ENCODE measurements around the gene AP2A2. TPM values are rescaled to one million over a fixed set of nuclear protein-coding genes. Genes with fewer than 3 reads are reported as not detected.

AP2A2 gene
- total RNA-seq, 2 experiments from 2014 or later = 36.3 to 52.2 TPM

DNA sequence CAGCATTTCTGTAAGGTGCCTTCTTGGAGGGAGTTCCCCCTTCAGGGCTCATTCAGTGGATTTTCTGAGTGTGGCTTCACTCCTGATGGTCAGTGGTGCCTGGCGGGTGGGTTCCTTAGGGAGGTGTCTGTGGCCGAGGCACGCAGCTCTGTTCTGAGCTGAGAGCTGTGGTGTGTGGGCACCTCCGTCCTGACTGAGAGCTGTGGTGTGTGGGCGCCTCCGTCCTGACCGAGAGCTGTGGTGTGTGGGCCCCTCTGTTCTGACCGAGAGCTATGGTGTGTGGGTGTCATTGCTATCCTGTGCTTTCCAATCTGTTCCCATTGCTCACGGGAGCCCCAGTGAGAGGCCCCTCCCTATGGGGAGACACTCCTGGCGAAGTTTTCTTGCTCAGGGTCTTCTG is 71.0 kb downstream of the AP2A2 start:
- H3K4me1 Mint-ChIP-seq = peaks cover 15% of the 10 kb centered on the region
- CTCF ChIA-PET = no interaction called here
- no peak overlapping the region for H3K27ac Mint-ChIP-seq
- no peaks in the 10 kb centered on the region for H3K9me3 Mint-ChIP-seq (ENCODE audit: low read depth)
- DNase-seq (no peak), ATAC-seq (no peak)
- H3K36me3 Mint-ChIP-seq = peaks cover 7% of the 10 kb centered on the region
- no peaks in the 10 kb centered on the region for H3K27me3 Mint-ChIP-seq
- H3K4me3 Mint-ChIP-seq = no peak overlapping the region

DNA sequence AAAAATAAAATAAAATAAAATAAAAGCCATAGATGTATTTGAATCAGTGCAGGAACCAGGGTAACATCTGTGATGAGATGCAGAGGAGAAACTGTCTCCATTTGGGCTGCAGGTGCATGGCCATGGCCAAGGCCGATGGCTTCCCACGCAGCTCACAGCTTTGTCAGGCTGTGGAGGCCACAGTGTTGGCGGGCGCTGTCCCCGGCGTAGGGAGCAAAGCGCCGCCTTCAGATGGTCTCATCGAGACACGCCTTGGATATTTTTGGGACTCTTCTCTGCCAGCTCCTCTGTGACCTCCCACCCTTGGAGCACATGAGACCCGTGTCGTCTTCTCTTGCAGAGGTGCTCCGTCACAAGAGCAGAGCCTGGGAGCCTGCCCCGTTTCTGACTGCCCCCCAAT is 72.2 kb downstream of the AP2A2 start:
- Mint-ChIP-seq H3K27me3 (no peaks in the 10 kb centered on the region), H3K4me3 (no peak overlapping the region), H3K4me1 (peaks cover 15% of the 10 kb centered on the region), H3K9me3 (ENCODE audit: low read depth) (no peaks in the 10 kb centered on the region), H3K27ac (no peak overlapping the region), H3K36me3 (peaks cover 7% of the 10 kb centered on the region)
- ATAC-seq (no peak), DNase-seq (no peak)
- CTCF ChIA-PET = no interaction called here

- Mint-ChIP-seq H3K27ac (no peak overlapping the region), H3K27me3 (no peaks in the 10 kb centered on the region), H3K4me3 (no peak overlapping the region), H3K4me1 (peaks cover 15% of the 10 kb centered on the region), H3K36me3 (peaks cover 7% of the 10 kb centered on the region), H3K9me3 (ENCODE audit: low read depth) (no peaks in the 10 kb centered on the region)
- ATAC-seq = no peak
- CTCF ChIA-PET = no interaction called here
- DNase-seq = no peak
Observed at GRCh38 chr11:999009-999408, 73.3 kb downstream of the AP2A2 start.

GRCh38 chr11:1000357-1001278 is 74.9 kb downstream of the AP2A2 start:
- H3K4me1 Mint-ChIP-seq = peaks cover 7% of the 10 kb centered on the region
- no peaks in the 10 kb centered on the region for H3K9me3 Mint-ChIP-seq (ENCODE audit: low read depth)
- no peak for ATAC-seq
- CTCF ChIA-PET = no interaction called here
- no peaks in the 10 kb centered on the region for H3K27me3 Mint-ChIP-seq
- DNase-seq = no peak
- H3K27ac Mint-ChIP-seq = no peak overlapping the region
- H3K36me3 Mint-ChIP-seq = peaks cover 7% of the 10 kb centered on the region
- H3K4me3 Mint-ChIP-seq = no peak overlapping the region

DNA sequence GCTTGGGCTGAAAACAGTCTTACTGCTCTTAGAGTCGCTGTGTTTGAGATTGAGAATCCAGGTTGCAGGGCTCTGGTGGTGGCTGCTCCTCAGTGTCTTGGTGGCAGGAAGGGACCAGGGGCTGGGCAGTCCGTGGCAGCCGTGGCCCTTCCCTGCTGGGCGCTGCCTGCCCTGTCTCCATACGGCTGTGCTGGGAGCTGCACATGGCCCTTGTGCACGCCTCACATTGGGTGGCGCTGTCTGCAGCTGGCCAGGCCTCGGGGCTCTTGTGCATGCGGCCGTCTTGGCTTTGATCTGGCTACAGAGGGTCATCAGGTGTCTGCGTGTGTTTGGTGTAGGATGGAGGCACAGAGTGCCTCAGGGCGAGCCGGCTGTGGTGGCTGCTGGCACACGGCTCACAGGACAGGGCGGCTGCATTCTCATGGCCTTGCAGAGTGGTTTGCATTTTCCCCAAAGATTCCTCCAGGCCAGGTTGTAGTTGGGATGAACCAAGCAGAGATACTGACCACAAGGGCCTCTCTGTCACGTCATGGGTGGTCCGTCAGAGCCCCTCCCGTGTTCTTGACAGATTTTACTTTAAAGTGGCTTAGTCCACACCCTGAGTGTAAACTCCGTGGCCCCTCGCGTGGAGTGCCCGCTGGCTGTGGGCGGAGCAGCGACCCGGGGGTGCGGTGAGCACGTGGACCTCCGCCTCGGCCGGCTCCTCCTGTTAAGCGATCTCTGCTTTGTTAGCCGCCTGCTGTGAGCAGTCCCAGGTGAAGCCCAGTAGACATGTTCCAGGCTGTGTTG is 76.1 kb downstream of the AP2A2 start:
- peaks cover 4% of the 10 kb centered on the region for H3K36me3 Mint-ChIP-seq
- CTCF ChIA-PET = no interaction called here
- H3K27me3 Mint-ChIP-seq = no peaks in the 10 kb centered on the region
- DNase-seq (no peak), ATAC-seq (no peak)
- H3K27ac Mint-ChIP-seq = no peak overlapping the region
- no peaks in the 10 kb centered on the region for H3K9me3 Mint-ChIP-seq (ENCODE audit: low read depth)
- no peaks in the 10 kb centered on the region for H3K4me1 Mint-ChIP-seq
- no peak overlapping the region for H3K4me3 Mint-ChIP-seq

DNA sequence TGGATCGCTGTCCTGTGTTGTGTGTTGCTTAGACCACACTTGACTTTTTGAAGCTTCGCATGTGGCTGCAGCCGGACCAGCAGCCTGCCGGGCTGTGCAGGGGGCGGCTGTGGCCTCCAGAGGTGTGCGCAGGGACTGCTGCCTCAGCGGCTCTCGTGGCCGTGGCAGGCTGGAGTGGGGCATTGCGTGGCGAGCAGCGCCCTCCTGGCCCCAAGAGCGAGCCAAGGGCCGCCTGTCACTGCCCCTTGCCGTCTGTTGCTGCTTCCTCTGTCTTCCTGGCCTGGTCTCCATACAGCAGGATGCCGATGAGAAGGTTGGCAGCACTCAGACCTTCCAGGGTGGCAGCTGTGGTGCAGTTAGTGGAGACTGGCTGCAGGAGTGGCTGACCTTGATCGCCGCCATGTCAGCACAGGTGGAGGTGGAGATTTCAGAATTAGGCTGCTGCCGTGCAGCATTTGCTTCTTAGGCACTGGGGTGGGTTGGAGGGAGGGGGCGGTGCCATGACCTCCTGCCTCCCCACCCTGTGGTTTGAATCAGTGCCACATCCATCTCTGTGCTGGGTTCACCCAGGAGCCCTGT is 76.8 kb downstream of the AP2A2 start:
- Mint-ChIP-seq H3K27ac (no peak overlapping the region), H3K4me1 (no peaks in the 10 kb centered on the region), H3K27me3 (no peaks in the 10 kb centered on the region), H3K9me3 (ENCODE audit: low read depth) (no peaks in the 10 kb centered on the region), H3K36me3 (peaks cover 4% of the 10 kb centered on the region), H3K4me3 (no peak overlapping the region)
- CTCF ChIA-PET = no interaction called here
- ATAC-seq = no peak
- DNase-seq = no peak

DNA sequence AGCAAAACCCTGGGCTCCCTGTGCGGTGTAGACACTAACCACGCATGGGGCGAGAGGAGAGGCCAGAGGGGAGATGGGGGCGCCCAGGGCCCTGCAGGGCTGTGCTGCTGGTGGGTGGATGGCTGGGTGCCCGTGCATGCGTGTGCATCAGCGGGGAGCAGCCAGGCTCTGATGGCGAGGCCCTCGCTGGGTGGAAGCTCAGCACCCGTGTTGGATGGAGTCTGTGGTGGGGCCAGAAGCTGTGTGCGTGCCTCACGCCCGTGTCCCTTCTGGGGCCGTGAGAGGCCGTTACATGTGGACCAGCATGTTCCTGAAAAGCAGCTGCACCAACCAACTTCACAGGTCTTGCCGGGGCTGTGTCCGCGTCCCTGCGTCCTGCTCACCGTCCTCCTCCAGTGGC is 77.5 kb downstream of the AP2A2 start:
- Mint-ChIP-seq H3K4me1 (no peaks in the 10 kb centered on the region), H3K9me3 (ENCODE audit: low read depth) (no peaks in the 10 kb centered on the region), H3K36me3 (peaks cover 4% of the 10 kb centered on the region), H3K27me3 (no peaks in the 10 kb centered on the region), H3K27ac (no peak overlapping the region), H3K4me3 (no peak overlapping the region)
- CTCF ChIA-PET = no interaction called here
- DNase-seq (no peak), ATAC-seq (no peak)

- Mint-ChIP-seq H3K27me3 (no peaks in the 10 kb centered on the region), H3K4me1 (no peaks in the 10 kb centered on the region), H3K4me3 (no peak overlapping the region), H3K36me3 (peaks cover 4% of the 10 kb centered on the region), H3K27ac (no peak overlapping the region), H3K9me3 (ENCODE audit: low read depth) (no peaks in the 10 kb centered on the region)
- CTCF ChIA-PET = no interaction called here
- DNase-seq = no peak
- no peak for ATAC-seq
Observed at GRCh38 chr11:1005928-1006327, 80.3 kb downstream of the AP2A2 start.

- DNase-seq (no peak), ATAC-seq (no peak)
- Mint-ChIP-seq H3K4me1 (no peaks in the 10 kb centered on the region), H3K36me3 (no peaks in the 10 kb centered on the region), H3K4me3 (no peak overlapping the region), H3K27me3 (no peaks in the 10 kb centered on the region), H3K9me3 (ENCODE audit: low read depth) (no peaks in the 10 kb centered on the region), H3K27ac (no peak overlapping the region)
- CTCF ChIA-PET = no interaction called here
Observed at GRCh38 chr11:1006762-1007161, 81.1 kb downstream of the AP2A2 start.

- H3K36me3 Mint-ChIP-seq = no peaks in the 10 kb centered on the region
- ATAC-seq (no peak), DNase-seq (no peak)
- no peak overlapping the region for H3K4me3 Mint-ChIP-seq
- no peaks in the 10 kb centered on the region for H3K4me1 Mint-ChIP-seq
- CTCF ChIA-PET = no interaction called here
- H3K27ac Mint-ChIP-seq = no peak overlapping the region
- H3K9me3 Mint-ChIP-seq (ENCODE audit: low read depth) = no peaks in the 10 kb centered on the region
- no peaks in the 10 kb centered on the region for H3K27me3 Mint-ChIP-seq
Observed at GRCh38 chr11:1007279-1007678, 81.6 kb downstream of the AP2A2 start.

- Mint-ChIP-seq H3K27ac (no peak overlapping the region), H3K36me3 (no peaks in the 10 kb centered on the region), H3K4me1 (no peaks in the 10 kb centered on the region), H3K27me3 (no peaks in the 10 kb centered on the region), H3K9me3 (ENCODE audit: low read depth) (no peaks in the 10 kb centered on the region), H3K4me3 (no peak overlapping the region)
- ATAC-seq (no peak), DNase-seq (no peak)
- CTCF ChIA-PET = no interaction called here
Observed at GRCh38 chr11:1008001-1008802, 82.5 kb downstream of the AP2A2 start.

GRCh38 chr11:1008803-1009145 is 83.1 kb downstream of the AP2A2 start:
- Mint-ChIP-seq H3K36me3 (no peaks in the 10 kb centered on the region), H3K27ac (no peak overlapping the region), H3K4me3 (no peak overlapping the region), H3K27me3 (no peaks in the 10 kb centered on the region), H3K9me3 (ENCODE audit: low read depth) (no peaks in the 10 kb centered on the region), H3K4me1 (no peaks in the 10 kb centered on the region)
- DNase-seq = no peak
- CTCF ChIA-PET = no interaction called here
- no peak for ATAC-seq

DNA sequence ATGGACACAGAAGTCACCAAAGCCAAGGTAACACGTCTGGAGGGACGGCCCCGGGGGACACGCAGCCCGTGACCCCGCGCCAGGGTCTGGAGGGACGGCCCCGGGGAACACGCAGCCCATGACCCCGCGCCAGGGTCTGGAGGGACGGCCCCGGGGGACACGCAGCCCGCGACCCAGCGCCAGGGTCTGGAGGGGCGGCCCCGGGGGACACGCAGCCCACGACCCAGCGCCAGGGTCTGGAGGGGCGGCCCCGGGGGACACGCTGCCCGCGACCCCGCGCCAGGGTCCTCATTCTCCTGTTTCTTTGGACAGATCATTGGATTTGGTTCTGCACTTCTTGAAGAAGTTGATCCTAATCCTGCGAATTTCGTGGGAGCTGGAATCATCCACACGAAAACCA is 83.7 kb downstream of the AP2A2 start:
- no peaks in the 10 kb centered on the region for H3K9me3 Mint-ChIP-seq (ENCODE audit: low read depth)
- no peaks in the 10 kb centered on the region for H3K27me3 Mint-ChIP-seq
- H3K36me3 Mint-ChIP-seq = no peaks in the 10 kb centered on the region
- H3K4me3 Mint-ChIP-seq = no peak overlapping the region
- DNase-seq (no peak), ATAC-seq (no peak)
- no peak overlapping the region for H3K27ac Mint-ChIP-seq
- no peaks in the 10 kb centered on the region for H3K4me1 Mint-ChIP-seq
- CTCF ChIA-PET = no interaction called here

Data from activated CD8-positive, alpha-beta memory T cell treated with anti-CD3 and anti-CD28 coated beads, Interleukin-2, amount 10 ng/mL, durations not matched to agents 7 days and 5 days (primary cell).